K562 (cell line): ENCODE results near the gene RPTOR. TPM values are rescaled to one million over a fixed set of nuclear protein-coding genes. Genes with fewer than 3 reads are reported as not detected.
A peak's percentile ranks its signal among the peaks of the same experiment; 100 is the strongest.

Experiments
- ATAC-seq: fragments of 200-7000 bp; cut with Tn5 transposase; 3 replicates; pipeline ENCODE4 v1.9.1; 2020; ENCODE audit warnings: moderate library complexity
- BruUV-seq: library from RNA; stranded (reverse); fragments of 400-500 nt; replicated peaks from 2 replicates; lab custom pipeline; 2021; lab: Mats Ljungman, UMichigan
- CTCF ChIA-PET: fragments of 300-600 bp; formaldehyde crosslinking; extraction: SDS; loops from one replicate; lab custom pipeline; 2021; ENCODE audit warnings: low intra/inter-chr PET ratio; lab: Yijun Ruan, JAX
- POLR2A ChIA-PET: fragments of 300-600, 350-650 bp; sonication (Branson Sonifier 250); formaldehyde crosslinking; extraction: SDS; loops from one replicate; lab custom pipeline; 2021; ENCODE audit warnings: antibody characterized with exemption, inconsistent platforms; lab: Yijun Ruan, JAX
- DNase-seq, 4 experiments: peaks; one replicate each; pipeline versions ENCODE4 v3.0.0 to v3.0.0-alpha.2; 2011 to 2018; ENCODE audit warnings: low spot score in 3 of 4, mixed read lengths in 3 of 4; ENCODE audit errors: extremely low read depth in 1 of 4
- FAIRE-seq: peaks from 2 replicates; lab custom pipeline; 2011; peaks lifted over from hg19 to GRCh38; lab: Jason Lieb, UNC
- H2AFZ ChIP-seq: 2 replicates; pipeline ENCODE4 v1.6.0; 2011; ENCODE audit warnings: low read depth, low read length, control low read depth, inconsistent platforms
- H3K27ac ChIP-seq: fragments of 200-600 bp; 3 replicates; pipeline ENCODE4 v1.8.0; 2011; ENCODE audit warnings: low read depth, mild to moderate bottlenecking, control low read depth, inconsistent platforms, low read length, moderate library complexity, mixed read lengths; ENCODE audit errors: extremely low read depth
- H3K27me3 ChIP-seq, 2 experiments: fragments of 300-600 bp in 1 of 2; 2 replicates in 1 of 2; 3 replicates in 1 of 2; pipeline versions ENCODE4 v1.6.0 to v1.8.0; 2011; ENCODE audit warnings: inconsistent platforms in 2 of 2, low read length in 2 of 2, mild to moderate bottlenecking in 1 of 2, mixed read lengths in 1 of 2, moderate library complexity in 1 of 2; ENCODE audit not compliant: control insufficient read depth in 2 of 2, insufficient read depth in 2 of 2
- H3K36me3 ChIP-seq: fragments of 300-600 bp; 3 replicates; pipeline ENCODE4 v1.8.0; 2011; ENCODE audit warnings: mild to moderate bottlenecking, low read length, inconsistent platforms; ENCODE audit not compliant: control insufficient read depth, insufficient read depth
- H3K4me1 ChIP-seq, 2 experiments: fragments of 200-600 bp in 1 of 2; replicated peaks in 1 of 2; 2 replicates in 1 of 2; 3 replicates in 1 of 2; pipeline versions ENCODE4 v1.5.1 to v1.8.0; 2011; ENCODE audit warnings: inconsistent platforms in 2 of 2, low read length in 2 of 2, mild to moderate bottlenecking in 1 of 2, mixed read lengths in 1 of 2, moderate library complexity in 1 of 2; ENCODE audit not compliant: control insufficient read depth in 2 of 2, insufficient read depth in 2 of 2
- H3K4me2 ChIP-seq: 2 replicates; pipeline ENCODE4 v1.6.1; 2011; ENCODE audit warnings: low read length, control low read depth, inconsistent platforms, mixed read lengths; ENCODE audit not compliant: insufficient read depth
- H3K4me3 ChIP-seq: fragments of 200-600 bp; sonication (generic), shearing (Covaris generic); 2 replicates; pipeline ENCODE4 v1.5.1; 2016; ENCODE audit warnings: control low read depth, inconsistent platforms
- H3K79me2 ChIP-seq: fragments of 200-600 bp; 3 replicates; pipeline ENCODE4 v1.8.0; 2011; ENCODE audit warnings: low read length, inconsistent platforms; ENCODE audit not compliant: control insufficient read depth, insufficient read depth
- H3K9ac ChIP-seq, 2 experiments: 2 replicates each; pipeline versions ENCODE4 v1.6.0 to v1.6.1; 2011; ENCODE audit warnings: low read depth in 2 of 2, low read length in 2 of 2, control low read depth in 1 of 2, inconsistent platforms in 1 of 2, mild to moderate bottlenecking in 1 of 2, mixed read lengths in 1 of 2; ENCODE audit not compliant: insufficient read depth in 1 of 2
- H3K9me1 ChIP-seq: one replicate; pipeline ENCODE4 v1.6.0; 2011; ENCODE audit warnings: inconsistent platforms, mild to moderate bottlenecking, low read length, moderate library complexity; ENCODE audit not compliant: control insufficient read depth, insufficient read depth
- H3K9me3 ChIP-seq: replicated peaks from 2 replicates; pipeline ENCODE4 v1.5.1; 2011; ENCODE audit warnings: low read depth, low read length, inconsistent platforms; ENCODE audit not compliant: control insufficient read depth, insufficient read depth
- H4K20me1 ChIP-seq: replicated peaks from 2 replicates; pipeline ENCODE4 v1.6.1; 2011; ENCODE audit warnings: low read length, inconsistent platforms, mixed read lengths; ENCODE audit not compliant: control insufficient read depth, insufficient read depth
- ADNP ChIP-seq: fragments of 200-800 bp; sonication (Bioruptor generic); IDR thresholded peaks from 2 replicates; pipeline ENCODE4 v1.6.1; 2016; ENCODE audit warnings: missing genetic modification characterization, missing compliant biosample characterization
- ARID1B ChIP-seq: fragments of 450-650 bp; IDR thresholded peaks from 2 replicates; pipeline ENCODE4 v1.6.1; 2016; ENCODE audit warnings: antibody characterized with exemption, mild to moderate bottlenecking, inconsistent platforms
- CBFA2T2 ChIP-seq: fragments of 450-650 bp; conservative IDR thresholded peaks from 2 replicates; pipeline ENCODE4 v1.6.1; 2017; ENCODE audit warnings: mild to moderate bottlenecking
- CCNT2 ChIP-seq: IDR thresholded peaks from 2 replicates; pipeline ENCODE4 v1.6.1; 2011; ENCODE audit warnings: borderline replicate concordance, low read depth, mild to moderate bottlenecking, moderate library complexity, mixed read lengths, low read length; ENCODE audit not compliant: insufficient read length; ENCODE audit errors: extremely low read depth
- CTCF ChIP-seq, 3 experiments: IDR thresholded peaks in 2 of 3; conservative IDR thresholded peaks in 1 of 3; 2 replicates each; pipeline ENCODE4 v1.5.1; 2011 to 2012; ENCODE audit warnings: low read length in 3 of 3, mild to moderate bottlenecking in 3 of 3, control low read depth in 2 of 3, improper control_type of control experiment in 1 of 3, inconsistent platforms in 1 of 3, low read depth in 1 of 3, mixed read lengths in 1 of 3, moderate library complexity in 1 of 3; ENCODE audit not compliant: insufficient read depth in 2 of 3
- ESRRA ChIP-seq: fragments of 450-650 bp; IDR thresholded peaks from 2 replicates; pipeline ENCODE4 v1.6.1; 2014; ENCODE audit warnings: low read depth, mild to moderate bottlenecking, moderate library complexity, borderline replicate concordance
- ETV5 ChIP-seq: sonication (generic); formaldehyde crosslinking; IDR thresholded peaks from 2 replicates; pipeline ENCODE4 v1.4.0; 2020; ENCODE audit warnings: low read depth, mild to moderate bottlenecking, missing genetic modification reagents
- GATAD2B ChIP-seq: fragments of 450-650 bp; IDR thresholded peaks from 2 replicates; pipeline ENCODE4 v1.6.1; 2017; ENCODE audit warnings: mild to moderate bottlenecking, borderline replicate concordance
- GTF2F1 ChIP-seq: IDR thresholded peaks from 2 replicates; pipeline ENCODE4 v1.6.1; 2011; ENCODE audit warnings: low read depth, low read length, improper control_type of control experiment
- JUN ChIP-seq, 2 experiments: sonication (generic) in 1 of 2; formaldehyde crosslinking in 1 of 2; IDR thresholded peaks; 2 replicates each; pipeline versions ENCODE4 v1.6.1 to v1.8.0; 2012 to 2022; ENCODE audit warnings: borderline replicate concordance in 2 of 2, mild to moderate bottlenecking in 2 of 2, improper control_type of control experiment in 1 of 2, low read depth in 1 of 2, low read length in 1 of 2, missing genetic modification reagents in 1 of 2
- KLF10 ChIP-seq: fragments of 250-450 bp; sonication (Bioruptor Pico); IDR thresholded peaks from 2 replicates; pipeline ENCODE4 v1.6.1; 2021; ENCODE audit warnings: matching md5 sums
- LCOR ChIP-seq: sonication (generic); formaldehyde crosslinking; IDR thresholded peaks from 2 replicates; pipeline ENCODE4 v1.8.0; 2022; ENCODE audit warnings: mild to moderate bottlenecking, missing genetic modification reagents
- NCOA2 ChIP-seq, 2 experiments: fragments of 450-650 bp; IDR thresholded peaks; 2 replicates each; pipeline ENCODE4 v1.6.1; 2018; ENCODE audit warnings: mild to moderate bottlenecking in 2 of 2, moderate library complexity in 1 of 2; ENCODE audit not compliant: partially characterized antibody in 2 of 2
- PHB2 ChIP-seq: fragments of 450-650 bp; IDR thresholded peaks from 2 replicates; pipeline ENCODE4 v1.6.1; 2017; ENCODE audit warnings: low read depth
- SIX5 ChIP-seq, 2 experiments: IDR thresholded peaks; 2 replicates each; pipeline ENCODE4 v1.6.1; 2011; ENCODE audit warnings: low read length in 2 of 2, borderline replicate concordance in 1 of 2, low read depth in 1 of 2, mild to moderate bottlenecking in 1 of 2, moderate library complexity in 1 of 2; ENCODE audit not compliant: insufficient read depth in 1 of 2
- SMAD2 ChIP-seq: fragments of 150-350 bp; IDR thresholded peaks from 2 replicates; pipeline ENCODE4 v1.6.1; 2014; ENCODE audit warnings: low read depth, mild to moderate bottlenecking, low read length
- TAL1 ChIP-seq: fragments of 450-650 bp; IDR thresholded peaks from 2 replicates; pipeline ENCODE4 v1.6.1; 2016; ENCODE audit warnings: mild to moderate bottlenecking
- TCF3 ChIP-seq: sonication (generic); formaldehyde crosslinking; IDR thresholded peaks from 2 replicates; pipeline ENCODE4 v1.4.0; 2020; ENCODE audit warnings: mild to moderate bottlenecking, missing genetic modification reagents
- XRCC3 ChIP-seq: fragments of 450-650 bp; IDR thresholded peaks from 2 replicates; pipeline ENCODE4 v1.6.1; 2017; ENCODE audit warnings: mild to moderate bottlenecking, moderate library complexity
- ZFPM2 ChIP-seq: fragments of 250-450 bp; sonication (Bioruptor Pico); IDR thresholded peaks from 2 replicates; pipeline ENCODE4 v1.5.1; 2022; ENCODE audit warnings: mild to moderate bottlenecking
- ZNF140 ChIP-seq: fragments of 250-450 bp; sonication (Bioruptor Pico); IDR thresholded peaks from 2 replicates; pipeline ENCODE4 v1.8.0; 2021; ENCODE audit warnings: moderate library complexity, mild to moderate bottlenecking, inconsistent platforms
- WGBS: fragments of 100-300 bp; shearing (Covaris generic); methylation state at CpG from one replicate; pipeline ENCODE4 v1.1.6; 2016; ENCODE audit warnings: low coverage, mixed read lengths; ENCODE audit not compliant: insufficient coverage; ENCODE audit errors: missing lambda C conversion rate; 5-methylcytosine and 5-hydroxymethylcytosine counted together
- in situ Hi-C: fragments of 300-500 bp; cut with MboI; formaldehyde crosslinking; loops from 4 replicates; pipeline ENCODE4 v1.15.0; 2018; ENCODE audit warnings: inconsistent platforms, mixed read lengths
- intact Hi-C: fragments of 100-400 bp; cut with micrococcal nuclease; formaldehyde crosslinking; loops from 2 replicates; pipeline ENCODE4 v1.14.2; 2022
- polyA plus RNA-seq, 8 experiments: library from polyadenylated mRNA; depleted of rRNA in 4 of 8; stranded (reverse) in 5 of 8; unstranded in 3 of 8; fragments of >200 nt; fragmentation: Nextera tagmentation in 2 of 8; fragmentation: Illumina TruSeq in 1 of 8; extraction: Ambion mirVana in 2 of 8; extraction: Trizol in 1 of 8; gene quantifications; 2 replicates each; pipeline versions ENCODE4 v1.2.1 to v1.2.3, GENCODE V29; 2011 to 2014; ENCODE audit warnings: inconsistent platforms in 1 of 8, missing spikeins in 1 of 8
- total RNA-seq, 7 experiments: library from RNA; depleted of rRNA in 6 of 7; stranded (reverse); fragments of >200 nt in 6 of 7; fragmentation: Illumina TruSeq in 2 of 7; extraction: Trizol in 2 of 7; gene quantifications; 2 replicates each; pipeline versions ENCODE4 v1.2.1 to v1.2.3, GENCODE V29; 2011 to 2021; ENCODE audit warnings: low replicate concordance in 1 of 7

Gene RPTOR
- total and polyA plus RNA-seq, 9 of the 15 experiments (the other 6 are each of a cell fraction or from before 2014, with no cell fraction given): 0.24 to 54.1 (median 10.2) TPM

DNA sequence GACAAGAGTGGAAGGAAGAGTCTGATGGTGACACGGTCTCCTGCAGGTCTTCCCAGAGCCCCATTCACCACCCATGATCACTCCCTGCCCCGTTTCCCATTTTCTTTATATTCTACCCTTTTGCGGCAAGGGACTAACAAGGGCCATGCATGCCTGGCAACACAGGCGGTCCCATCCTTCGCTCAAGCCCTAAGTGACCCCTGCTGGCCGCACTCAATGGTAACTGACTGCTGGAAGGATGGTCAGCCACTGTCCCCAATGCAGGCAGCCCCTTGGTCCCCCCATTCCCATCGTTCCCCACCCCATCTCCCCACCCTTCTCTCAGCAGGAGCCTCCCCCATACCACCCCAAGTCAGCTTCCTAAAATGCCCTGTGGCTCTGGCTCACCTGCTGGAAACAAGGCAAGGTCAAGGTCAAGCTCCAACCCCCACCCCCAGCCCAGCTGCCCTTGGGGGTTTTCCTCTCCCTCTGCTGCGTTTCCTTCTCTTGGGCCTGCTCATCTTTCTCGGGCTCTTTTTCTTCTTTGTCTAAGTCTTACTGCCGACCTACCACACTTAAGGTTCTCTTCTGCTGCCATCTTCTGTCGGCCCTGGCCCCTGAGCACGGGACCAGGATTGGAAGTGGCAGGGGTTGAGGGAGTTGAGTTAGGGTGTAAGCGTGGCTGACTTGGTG, 116.0 kb downstream of the RPTOR start:
- no peaks in the 10 kb centered on the region for H3K9me1 ChIP-seq
- H3K27me3 ChIP-seq: no peaks in the 10 kb centered on the region
- no peak overlapping the region for H3K4me2 ChIP-seq
- peak; percentile 28 to 57 (median 38) for DNase-seq
- no peaks in the 10 kb centered on the region for H3K9me3 ChIP-seq
- H4K20me1 ChIP-seq: peaks cover 9% of the 10 kb centered on the region
- ChIA-PET CTCF (interaction anchor here (1.1 kb wide), 1 partner anchor 234 kb away, joined by 3 read pairs; no protein-coding TSS in a partner anchor), POLR2A (interaction anchor here (0.6 kb wide), 3 partner anchors 22 to 90 kb away, joined by 3 read pairs; no protein-coding TSS in a partner anchor)
- intact Hi-C loops (no loop called here), in situ Hi-C loops (no loop called here)
- peaks cover 64% of the 10 kb centered on the region for H3K79me2 ChIP-seq
- H3K27ac ChIP-seq: no peak overlapping the region
- no peaks in the 10 kb centered on the region for H3K36me3 ChIP-seq
- peaks cover 20% of the 10 kb centered on the region in 2 experiments for H3K4me1 ChIP-seq
- FAIRE-seq: no peak
- H3K9ac ChIP-seq: no peak overlapping the region; a peak in 1 of 4 replicates
- WGBS: 70% methylated on average over 11 of the region's 13 CpGs
- no TSS peak for BruUV-seq
- no peak overlapping the region for H3K4me3 ChIP-seq
- no peak overlapping the region for H2AFZ ChIP-seq
- ATAC-seq: peak; percentile 65
- TF ChIP-seq CCNT2 (no peak), GATAD2B (no peak), CBFA2T2 (peak; percentile 65), SIX5 (IDR thresholded peaks at IDR 0.05; ENCODE audit: borderline replicate concordance in 1 of 2, insufficient read depth in 1 of 2, low read depth in 1 of 2, low read length in 2 of 2) (no peak), ARID1B (peak; percentile 50), ZFPM2 (no peak), GTF2F1 (no peak), CTCF (IDR thresholded peaks at IDR 0.05 in 2 of 3, conservative IDR thresholded peaks at IDR 0.05 in 1 of 3; ENCODE audit: insufficient read depth in 2 of 3, low read depth in 1 of 3, low read length in 3 of 3) (peak; percentile 14 to 23 (median 21); a peak in 1 of 6 replicates), SMAD2 (no peak), TCF3 (CRISPR knock-in tag) (peak; percentile 41; the same call in 1 of the 2 replicates), NCOA2 (IDR thresholded peaks at IDR 0.05; ENCODE audit: partially characterized antibody in 2 of 2) (no peak), ESRRA (peak; percentile 81), ETV5 (CRISPR knock-in tag) (no peak), PHB2 (no peak), ZNF140 (no peak), JUN (IDR thresholded peaks at IDR 0.05; ENCODE audit: borderline replicate concordance, low read depth, low read length) (no peak), JUN (CRISPR knock-in tag; IDR thresholded peaks at IDR 0.05; ENCODE audit: borderline replicate concordance) (no peak), ADNP (tag) (no peak), XRCC3 (no peak), KLF10 (no peak), LCOR (CRISPR knock-in tag) (no peak), TAL1 (peak; percentile 43; the same call in 1 of the 2 replicates)
